GM18909 (cell line): ENCODE results near the gene P3H1.

Experiments
- ATAC-seq: cut with Tn5 transposase; IDR thresholded peaks from one replicate; pipeline ENCODE4 v1.9.1; 2021; ENCODE audit warnings: mild to moderate bottlenecking; ENCODE audit not compliant: unreplicated experiment, poor library complexity

The P3H1 gene

GRCh38 chr1:42747125-42747524, 19.7 kb downstream of the P3H1 start:
- ATAC-seq, result no peak

GRCh38 chr1:42746436-42747105, 20.3 kb downstream of the P3H1 start:
- no peak for ATAC-seq

GRCh38 chr1:42745851-42746250, 21.0 kb downstream of the P3H1 start:
- ATAC-seq, result no peak

- ATAC-seq, result no peak
Measured at GRCh38 chr1:42744148-42744413, 22.7 kb downstream of the P3H1 start.

GRCh38 chr1:42743317-42744147, 23.3 kb downstream of the P3H1 start:
- no peak for ATAC-seq

GRCh38 chr1:42742617-42743316, 24.1 kb downstream of the P3H1 start:
- no peak for ATAC-seq

GRCh38 chr1:42742141-42742540, 24.7 kb downstream of the P3H1 start:
- no peak for ATAC-seq

- no peak for ATAC-seq
Measured at GRCh38 chr1:42741706-42742105, 25.1 kb downstream of the P3H1 start.

GRCh38 chr1:42740851-42741580, 25.8 kb downstream of the P3H1 start:
- no peak for ATAC-seq

GRCh38 chr1:42739753-42740700, 26.8 kb downstream of the P3H1 start, which contains the start of gene CLDN19:
CLDN19 (minus strand) TSS chr1:42740236; CDS start chr1:42740063, 173 bp downstream.
- ATAC-seq, result no peak

GRCh38 chr1:42738678-42739226, 28.1 kb downstream of the P3H1 start:
- no peak for ATAC-seq

GRCh38 chr1:42737986-42738677, 28.7 kb downstream of the P3H1 start:
- no peak for ATAC-seq

- no peak for ATAC-seq
Measured at GRCh38 chr1:42737257-42737656, 29.6 kb downstream of the P3H1 start.

- ATAC-seq, result no peak
Measured at GRCh38 chr1:42736571-42737200, 30.1 kb downstream of the P3H1 start.

GRCh38 chr1:42736152-42736551, 30.7 kb downstream of the P3H1 start:
- ATAC-seq, result no peak

- no peak for ATAC-seq
Measured at GRCh38 chr1:42735477-42736105, 31.2 kb downstream of the P3H1 start.

GRCh38 chr1:42735056-42735455, 31.8 kb downstream of the P3H1 start:
- ATAC-seq, result no peak
